HepG2 (cell line): ENCODE results near the gene PMVK. TPM values are rescaled to one million over a fixed set of nuclear protein-coding genes. Genes with fewer than 3 reads are reported as not detected.

Experiments
- AGO2 ChIP-seq: fragments of 200-400 bp; formaldehyde crosslinking; optimal IDR thresholded peaks from 2 replicates; pipeline ENCODE3; 2017; ENCODE audit warnings: mild to moderate bottlenecking, low read depth, low read length, moderate library complexity
- ARNT2 ChIP-seq: sonication (generic); formaldehyde crosslinking; IDR thresholded peaks from 2 replicates; pipeline ENCODE4 v1.8.0; 2022; ENCODE audit warnings: mild to moderate bottlenecking, low read depth, missing genetic modification reagents, moderate library complexity
- DPF2 ChIP-seq: sonication (generic); formaldehyde crosslinking; IDR thresholded peaks from 2 replicates; pipeline ENCODE4 v1.4.0; 2020; ENCODE audit warnings: mild to moderate bottlenecking, low read depth, missing genetic modification reagents, borderline replicate concordance
- FOSL1 ChIP-seq: sonication (generic); formaldehyde crosslinking; IDR thresholded peaks from 2 replicates; pipeline ENCODE4 v1.9.0; 2021; ENCODE audit warnings: missing genetic modification reagents, borderline replicate concordance
- GFI1 ChIP-seq: sonication (generic); formaldehyde crosslinking; IDR thresholded peaks from 2 replicates; pipeline ENCODE4 v1.5.0; 2020; ENCODE audit warnings: missing genetic modification reagents, mild to moderate bottlenecking, borderline replicate concordance
- IKZF1 ChIP-seq: fragments of 450-650 bp; IDR thresholded peaks from 2 replicates; pipeline ENCODE4 v1.7.1; 2016
- NFIB ChIP-seq: sonication (generic); formaldehyde crosslinking; IDR thresholded peaks from 2 replicates; pipeline ENCODE4 v1.9.0; 2021; ENCODE audit warnings: missing genetic modification reagents, mild to moderate bottlenecking, borderline replicate concordance
- RAD21 ChIP-seq: fragments of 450-650 bp; formaldehyde crosslinking; IDR thresholded peaks from 2 replicates; pipeline ENCODE4 v1.5.0; 2020; ENCODE audit warnings: mild to moderate bottlenecking
- TGIF2 ChIP-seq: IDR thresholded peaks from 2 replicates; pipeline ENCODE4 v1.6.1; 2016; ENCODE audit warnings: control low read depth, missing compliant biosample characterization
- UBTF ChIP-seq: sonication (generic); formaldehyde crosslinking; IDR thresholded peaks from 2 replicates; pipeline ENCODE4 v1.4.0; 2020; ENCODE audit warnings: mild to moderate bottlenecking, missing genetic modification reagents
- ZBTB43 ChIP-seq: sonication (generic); formaldehyde crosslinking; conservative IDR thresholded peaks from 2 replicates; pipeline ENCODE4 v1.4.0; 2020; ENCODE audit warnings: missing genetic modification reagents
- ZBTB49 ChIP-seq: sonication (generic); formaldehyde crosslinking; IDR thresholded peaks from 2 replicates; pipeline ENCODE4 v1.4.0; 2020; ENCODE audit warnings: missing genetic modification reagents, borderline replicate concordance
- ZFP62 ChIP-seq: sonication (generic); formaldehyde crosslinking; IDR thresholded peaks from 2 replicates; pipeline ENCODE4 v1.4.0; 2020; ENCODE audit warnings: missing genetic modification reagents
- ZNF17 ChIP-seq: sonication (generic); formaldehyde crosslinking; IDR thresholded peaks from 2 replicates; pipeline ENCODE4 v1.5.0; 2020; ENCODE audit warnings: mild to moderate bottlenecking, missing genetic modification reagents
- ZNF510 ChIP-seq: sonication (generic); formaldehyde crosslinking; IDR thresholded peaks from 2 replicates; pipeline ENCODE4 v1.4.0; 2020; ENCODE audit warnings: low read depth, mild to moderate bottlenecking, missing genetic modification reagents
- ZNF609 ChIP-seq: sonication (generic); formaldehyde crosslinking; IDR thresholded peaks from 2 replicates; pipeline ENCODE4 v1.4.0; 2020; ENCODE audit warnings: mild to moderate bottlenecking, missing genetic modification reagents, borderline replicate concordance
- ZUFSP ChIP-seq: sonication (generic); formaldehyde crosslinking; IDR thresholded peaks from 2 replicates; pipeline ENCODE4 v1.9.0; 2021; ENCODE audit warnings: missing genetic modification reagents, mild to moderate bottlenecking, borderline replicate concordance
- polyA plus RNA-seq, 8 experiments: library from polyadenylated mRNA; depleted of rRNA in 3 of 8; stranded (reverse) in 7 of 8; unstranded in 1 of 8; fragments of >200 nt; fragmentation: Illumina TruSeq in 4 of 8; extraction: Trizol in 4 of 8; gene quantifications; 2 replicates each; pipeline versions ENCODE4 v1.2.1 to v1.2.3, GENCODE V29; 2011 to 2016; ENCODE audit warnings: low read depth in 4 of 8, missing spikeins in 1 of 8, mixed read lengths in 1 of 8; ENCODE audit not compliant: insufficient read depth in 1 of 8
- total RNA-seq, 5 experiments: library from RNA; depleted of rRNA; stranded (reverse); fragments of >200 nt; fragmentation: Illumina TruSeq; extraction: Trizol; gene quantifications; 2 replicates each; pipeline ENCODE4 v1.2.3, GENCODE V29; 2016; ENCODE audit warnings: low read depth in 1 of 5

PMVK gene
- total and polyA plus RNA-seq, 2 of the 13 experiments (the other 11 are each of a cell fraction or from before 2014, with no cell fraction given) = 3.9 to 12.6 TPM

- no peak for TF ChIP-seq FOSL1 (CRISPR knock-in tag)
- no peak for TF ChIP-seq ZBTB49
- TF ChIP-seq ZBTB43 (CRISPR knock-in tag) = peak; percentile 96
- TF ChIP-seq ZUFSP (CRISPR knock-in tag) = no peak
- peak; percentile 98 for TF ChIP-seq ZNF17 (CRISPR knock-in tag)
- TF ChIP-seq ZFP62 (CRISPR knock-in tag) = no peak; the same call in 1 of the 2 replicates
- peak; percentile 98 for TF ChIP-seq ARNT2 (CRISPR knock-in tag)
- peak; percentile 90 for TF ChIP-seq ZNF609
- TF ChIP-seq NFIB (CRISPR knock-in tag) = 0 out of 2 replicates have a peak, but pooled peaks have one; percentile 85
- TF ChIP-seq ZNF510 = peak; percentile 100
- TF ChIP-seq UBTF (CRISPR knock-in tag) = peak; percentile 85
- TF ChIP-seq TGIF2 = peak; percentile 95
- peak; percentile 68 for TF ChIP-seq RAD21 (CRISPR knock-in tag)
- no peak for TF ChIP-seq IKZF1
- peak; percentile 90 for TF ChIP-seq GFI1 (CRISPR knock-in tag)
- TF ChIP-seq AGO2 = peak; percentile 63
- TF ChIP-seq DPF2 (CRISPR knock-in tag) = peak; percentile 69; the same call in 1 of the 2 replicates
Observed at GRCh38 chr1:154936555-154937084, at the start of gene PMVK (continued).
